Nephron progenitor cell (in vitro differentiated cells): ENCODE results near the gene ACTN4.
A peak's percentile ranks its signal among the peaks of the same experiment; 100 is the strongest.
"Not testable (repeated sequence)": the region's sequence is repeated elsewhere in the genome, so short reads cannot be mapped to it uniquely, and the experiment has no call there.

ENCODE experiments used
- DNase-seq: peaks from one replicate; pipeline ENCODE4 v3.0.0; 2021
- H3K27ac Mint-ChIP-seq: 2 replicates; pipeline ENCODE4 v1.8.0; 2021; ENCODE audit warnings: mild to moderate bottlenecking, moderate library complexity, mixed read lengths
- H3K27me3 Mint-ChIP-seq: 2 replicates; pipeline ENCODE4 v1.8.0; 2021; ENCODE audit warnings: mild to moderate bottlenecking, low read depth, mixed read lengths; ENCODE audit not compliant: poor library complexity
- H3K36me3 Mint-ChIP-seq: 2 replicates; pipeline ENCODE4 v1.8.0; 2021; ENCODE audit warnings: low read depth, mixed read lengths
- H3K4me1 Mint-ChIP-seq: 2 replicates; pipeline ENCODE4 v1.8.0; 2021; ENCODE audit warnings: mixed read lengths
- H3K4me3 Mint-ChIP-seq: 2 replicates; pipeline ENCODE4 v1.8.0; 2021; ENCODE audit warnings: mild to moderate bottlenecking, moderate library complexity, mixed read lengths
- H3K9me3 Mint-ChIP-seq: 2 replicates; pipeline ENCODE4 v1.8.0; 2021; ENCODE audit warnings: mild to moderate bottlenecking, moderate library complexity, mixed read lengths
- CTCF ChIP-seq: fragments of 200-600 bp; sonication (generic); IDR thresholded peaks from 2 replicates; pipeline ENCODE4 v1.5.0; 2021; ENCODE audit warnings: antibody characterized with exemption

Gene ACTN4

GRCh38 chr19:38624822-38625221 is 22.6 kb upstream of the ACTN4 start:
- peaks cover 6% of the 10 kb centered on the region for H3K27me3 Mint-ChIP-seq
- H3K27ac Mint-ChIP-seq, result no peak overlapping the region
- H3K4me3 Mint-ChIP-seq, result no peak overlapping the region
- no peak for TF ChIP-seq CTCF
- peaks cover 58% of the 10 kb centered on the region for H3K36me3 Mint-ChIP-seq
- H3K4me1 Mint-ChIP-seq, result peaks cover 6% of the 10 kb centered on the region
- DNase-seq, result no peak
- H3K9me3 Mint-ChIP-seq, result no peaks in the 10 kb centered on the region

GRCh38 chr19:38626401-38626800 is 21.0 kb upstream of the ACTN4 start:
- peaks cover 6% of the 10 kb centered on the region for H3K27me3 Mint-ChIP-seq
- no peaks in the 10 kb centered on the region for H3K9me3 Mint-ChIP-seq
- peaks cover 65% of the 10 kb centered on the region for H3K36me3 Mint-ChIP-seq
- H3K4me1 Mint-ChIP-seq, result peaks cover 7% of the 10 kb centered on the region
- no peak overlapping the region for H3K27ac Mint-ChIP-seq
- DNase-seq, result no peak
- H3K4me3 Mint-ChIP-seq, result no peak overlapping the region
- no peak for TF ChIP-seq CTCF

GRCh38 chr19:38629568-38629967 is 17.9 kb upstream of the ACTN4 start:
- Mint-ChIP-seq H3K27me3 (peaks cover 3% of the 10 kb centered on the region), H3K9me3 (no peaks in the 10 kb centered on the region), H3K36me3 (peaks cover 69% of the 10 kb centered on the region), H3K4me3 (no peak overlapping the region), H3K4me1 (peaks cover 15% of the 10 kb centered on the region), H3K27ac (peak overlapping the region; percentile 87)
- no peak for DNase-seq
- no peak for TF ChIP-seq CTCF

- not testable (repeated sequence) for H3K27me3 Mint-ChIP-seq, H3K4me3 Mint-ChIP-seq, DNase-seq, H3K9me3 Mint-ChIP-seq
- Mint-ChIP-seq H3K4me1 (peaks cover 27% of the 10 kb centered on the region), H3K27ac (peak overlapping the region; percentile 96), H3K36me3 (peaks cover 62% of the 10 kb centered on the region)
Measured at GRCh38 chr19:38631301-38631700, 16.1 kb upstream of the ACTN4 start.

GRCh38 chr19:38631811-38632475 is 15.5 kb upstream of the ACTN4 start:
- not testable (repeated sequence) for H3K27me3 Mint-ChIP-seq, H3K4me3 Mint-ChIP-seq, H3K9me3 Mint-ChIP-seq, DNase-seq
- Mint-ChIP-seq H3K36me3 (peaks cover 61% of the 10 kb centered on the region), H3K4me1 (peaks cover 33% of the 10 kb centered on the region), H3K27ac (peak overlapping the region; percentile 96)

- Mint-ChIP-seq H3K27me3 (peaks cover 1% of the 10 kb centered on the region), H3K36me3 (peaks cover 59% of the 10 kb centered on the region), H3K4me1 (peaks cover 38% of the 10 kb centered on the region), H3K9me3 (no peaks in the 10 kb centered on the region), H3K27ac (peak overlapping the region; percentile 94), H3K4me3 (no peak overlapping the region)
- no peak for DNase-seq
- no peak for TF ChIP-seq CTCF
Measured at GRCh38 chr19:38632476-38633213, 14.8 kb upstream of the ACTN4 start.
